DMS79 (cell line): Measurements from ENCODE around the gene PPM1K.

Source experiments
- DNase-seq: peaks from one replicate; lab custom pipeline; 2025; lab: John Stamatoyannopoulos, UW

PPM1K gene

GRCh38 chr4:88217169-88217568, 67.2 kb downstream of the PPM1K start:
- no peak for DNase-seq

DNA sequence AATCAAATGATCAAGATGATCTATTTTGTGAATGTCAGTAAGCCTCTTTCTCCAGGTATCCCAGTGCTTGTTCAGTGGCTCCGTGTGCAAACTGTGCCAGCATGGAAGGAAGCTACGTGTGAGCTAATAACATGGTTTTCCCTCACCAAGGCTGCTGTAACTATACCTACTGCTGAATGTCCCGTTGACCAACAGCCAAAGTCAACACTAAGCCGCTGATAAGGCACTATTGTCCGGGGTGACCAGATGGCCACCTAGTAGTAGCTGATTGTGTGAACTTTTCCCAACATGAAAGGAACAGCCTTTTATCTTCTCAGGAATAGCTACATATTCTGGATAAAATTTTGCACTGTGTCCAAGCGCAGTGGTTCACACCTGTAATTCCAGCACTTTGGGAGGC, 68.0 kb downstream of the PPM1K start:
- DNase-seq = no peak

DNA sequence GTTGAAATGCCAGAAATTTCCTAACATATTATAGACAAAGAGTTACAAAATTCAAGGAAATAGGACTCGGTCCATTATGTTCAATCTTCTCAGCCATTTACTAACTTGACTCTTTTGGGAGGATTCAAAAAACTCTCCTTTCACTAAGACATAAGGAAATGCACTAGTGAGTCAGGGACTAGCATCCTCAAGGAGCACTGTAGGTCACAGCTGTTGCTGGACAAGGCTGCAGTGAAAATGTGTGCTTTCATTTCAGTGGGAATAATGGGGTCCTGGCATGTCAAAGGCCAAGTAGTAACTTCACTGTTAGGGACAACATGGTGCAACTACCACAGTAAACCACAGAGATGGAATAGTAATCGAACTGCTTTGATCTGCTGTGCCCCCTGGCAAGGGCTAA, 69.0 kb downstream of the PPM1K start:
- DNase-seq = no peak

- DNase-seq = no peak
Measured at GRCh38 chr4:88212253-88212561, 72.2 kb downstream of the PPM1K start.

DNA sequence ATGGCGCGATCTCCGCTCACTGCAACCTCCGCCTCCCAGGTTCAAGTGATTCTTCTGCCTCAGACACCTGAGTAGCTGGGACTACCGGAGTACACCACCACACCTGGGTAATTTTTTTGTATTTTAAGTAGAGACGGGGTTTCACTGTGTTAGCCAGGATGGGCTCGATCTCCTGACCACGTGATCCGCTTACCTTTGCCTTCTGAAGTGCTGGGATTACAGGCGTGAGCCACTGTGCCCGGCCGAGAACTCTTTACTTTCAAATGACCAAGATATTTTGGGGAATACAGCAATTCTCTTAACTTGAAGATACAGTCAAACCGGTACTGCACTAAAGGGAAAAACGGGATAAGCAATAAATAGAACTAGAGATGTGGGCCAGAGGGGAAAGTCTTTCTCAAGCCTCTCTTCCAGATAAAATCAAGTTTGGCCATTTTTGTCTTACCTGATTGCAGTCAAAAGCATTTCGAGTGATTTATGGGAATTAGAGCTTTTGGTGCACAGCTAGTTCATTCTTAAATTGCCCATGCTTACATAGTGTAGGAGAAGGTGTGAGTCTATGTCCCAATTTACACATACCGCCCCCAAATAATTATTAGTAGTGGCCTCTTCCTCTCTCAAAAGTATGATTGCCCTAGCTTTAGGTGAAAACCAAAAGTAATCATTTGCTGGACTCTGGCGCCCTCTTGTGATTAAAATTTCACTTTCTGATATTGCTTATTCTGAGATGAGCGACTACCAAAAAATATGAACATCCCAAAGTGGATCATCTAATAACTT, 72.7 kb downstream of the PPM1K start:
- DNase-seq = no peak

DNA sequence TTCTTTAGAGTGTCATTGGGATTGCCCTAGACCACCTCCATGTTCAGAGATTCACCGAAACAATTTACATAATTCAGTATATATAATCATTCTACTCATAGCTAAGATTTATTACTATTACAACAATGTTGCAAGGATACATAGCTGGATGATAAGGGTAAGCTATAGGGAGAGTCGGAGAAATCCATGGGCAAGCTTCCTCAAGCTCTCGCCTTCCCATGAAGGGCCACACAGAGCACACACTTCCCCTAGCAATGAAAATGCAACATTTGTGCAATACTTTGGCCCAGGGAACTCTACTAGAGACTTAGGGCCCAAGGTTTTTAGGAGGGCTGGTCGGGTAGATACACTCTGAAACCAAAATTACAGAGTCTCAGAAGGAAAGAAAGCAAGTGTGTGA, 76.2 kb downstream of the PPM1K start:
- no peak for DNase-seq
